Measurements from ENCODE around the gene GEMIN7. TPM values are rescaled to one million over a fixed set of nuclear protein-coding genes. Genes with fewer than 3 reads are reported as not detected.

Gene GEMIN7
- total and polyA plus RNA-seq, 2 of the 13 experiments (the other 11 are each of a cell fraction or from before 2014, with no cell fraction given): 24.1 to 30.6 TPM

DNA sequence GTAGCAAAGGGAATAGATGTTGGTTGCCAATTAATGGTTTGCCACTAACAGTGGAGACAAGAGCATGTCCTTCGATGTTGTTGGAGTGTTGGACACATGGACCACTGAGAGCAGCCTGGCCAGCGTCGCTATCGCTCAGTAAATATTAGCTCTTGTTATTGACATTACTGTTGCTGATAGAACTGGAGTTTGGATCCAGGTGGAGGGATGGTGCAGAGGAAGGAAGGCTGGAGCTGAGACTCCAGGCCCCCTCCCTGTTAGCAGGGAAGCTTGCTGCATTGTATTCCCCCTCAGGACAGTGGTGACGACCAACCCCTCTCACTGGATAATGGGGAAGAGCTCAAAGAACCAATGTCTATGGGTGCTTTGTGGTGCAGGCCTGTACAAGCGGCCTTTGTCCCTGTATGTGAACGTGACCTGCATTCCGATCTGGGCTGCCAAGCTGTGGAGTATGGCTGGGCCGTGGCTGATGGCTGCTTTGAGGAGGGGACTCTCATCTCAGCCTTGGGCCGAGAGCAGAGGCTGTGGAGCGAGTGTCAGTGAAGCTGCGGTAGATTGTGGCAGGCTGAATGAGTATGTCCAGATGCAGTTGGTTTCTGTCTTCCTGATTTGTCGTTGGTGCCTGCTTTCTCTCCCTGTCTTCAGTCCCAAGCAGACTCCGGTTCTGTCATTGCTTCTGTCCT is 33.2 kb upstream of the GEMIN7 start (continued):
- no peak for TF ChIP-seq ISX (CRISPR knock-in tag; conservative IDR thresholded peaks at IDR 0.05)
- no peak for TF ChIP-seq MLLT10 (CRISPR knock-in tag; IDR thresholded peaks at IDR 0.05)
- TF ChIP-seq ZSCAN9 (CRISPR knock-in tag; IDR thresholded peaks at IDR 0.05; ENCODE audit: borderline replicate concordance): peak; percentile 90
- TF ChIP-seq ZNF558 (CRISPR knock-in tag; IDR thresholded peaks at IDR 0.05; ENCODE audit: borderline replicate concordance): 0 out of 2 replicates have a peak, but pooled peaks have one; percentile 57
- peak; percentile 96 for TF ChIP-seq TARDBP (CRISPR knock-in tag; IDR thresholded peaks at IDR 0.05)
- TF ChIP-seq MIXL1 (CRISPR knock-in tag; IDR thresholded peaks at IDR 0.05): peak; percentile 96
- no peak for TF ChIP-seq MED13 (CRISPR knock-in tag; IDR thresholded peaks at IDR 0.05)
- peak; percentile 63; the same call in 1 of the 2 replicates for TF ChIP-seq ZNF639 (CRISPR knock-in tag; conservative IDR thresholded peaks at IDR 0.05)
- no peak for TF ChIP-seq ZNF484 (CRISPR knock-in tag; IDR thresholded peaks at IDR 0.05; ENCODE audit: borderline replicate concordance, low read depth)
- TF ChIP-seq, protein P1, sequence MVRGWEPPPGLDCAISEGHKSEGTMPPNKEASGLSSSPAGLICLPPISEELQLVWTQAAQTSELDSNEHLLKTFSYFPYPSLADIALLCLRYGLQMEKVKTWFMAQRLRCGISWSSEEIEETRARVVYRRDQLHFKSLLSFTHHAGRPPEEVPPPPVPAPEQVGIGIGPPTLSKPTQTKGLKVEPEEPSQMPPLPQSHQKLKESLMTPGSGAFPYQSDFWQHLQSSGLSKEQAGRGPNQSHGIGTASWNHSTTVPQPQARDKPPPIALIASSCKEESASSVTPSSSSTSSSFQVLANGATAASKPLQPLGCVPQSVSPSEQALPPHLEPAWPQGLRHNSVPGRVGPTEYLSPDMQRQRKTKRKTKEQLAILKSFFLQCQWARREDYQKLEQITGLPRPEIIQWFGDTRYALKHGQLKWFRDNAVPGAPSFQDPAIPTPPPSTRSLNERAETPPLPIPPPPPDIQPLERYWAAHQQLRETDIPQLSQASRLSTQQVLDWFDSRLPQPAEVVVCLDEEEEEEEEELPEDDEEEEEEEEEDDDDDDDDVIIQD (CRISPR knock-in tag; IDR thresholded peaks at IDR 0.05; ENCODE audit: low read depth): peak; percentile 60; the same call in 1 of the 2 replicates
- no peak for TF ChIP-seq KLF6 (CRISPR knock-in tag; IDR thresholded peaks at IDR 0.05)
- TF ChIP-seq ZSCAN20 (CRISPR knock-in tag; IDR thresholded peaks at IDR 0.05; ENCODE audit: borderline replicate concordance): no peak
- no peak for TF ChIP-seq ZBTB44 (CRISPR knock-in tag; IDR thresholded peaks at IDR 0.05)
- TF ChIP-seq, protein P2, sequence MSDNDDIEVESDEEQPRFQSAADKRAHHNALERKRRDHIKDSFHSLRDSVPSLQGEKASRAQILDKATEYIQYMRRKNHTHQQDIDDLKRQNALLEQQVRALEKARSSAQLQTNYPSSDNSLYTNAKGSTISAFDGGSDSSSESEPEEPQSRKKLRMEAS (IDR thresholded peaks at IDR 0.05): peak; percentile 90
- TF ChIP-seq ZNF280B (CRISPR knock-in tag; IDR thresholded peaks at IDR 0.05; ENCODE audit: borderline replicate concordance): no peak; the same call in 1 of the 2 replicates
- peak; percentile 66; the same call in 1 of the 2 replicates for TF ChIP-seq MIER2 (CRISPR knock-in tag; IDR thresholded peaks at IDR 0.05)
- TF ChIP-seq KLF16 (CRISPR knock-in tag; IDR thresholded peaks at IDR 0.05): peak in 1 of 2 experiments; percentile 80; a peak in 1 of 4 replicates
- no peak for TF ChIP-seq CHD2 (IDR thresholded peaks at IDR 0.05; ENCODE audit: low read depth, low read length)
- no peak for TF ChIP-seq RORA (CRISPR knock-in tag; IDR thresholded peaks at IDR 0.05)
- TF ChIP-seq ZBTB38 (CRISPR knock-in tag; IDR thresholded peaks at IDR 0.05): no peak
- TF ChIP-seq MYNN (CRISPR knock-in tag; IDR thresholded peaks at IDR 0.05; ENCODE audit: low read depth): no peak; the same call in 1 of the 2 replicates
